ENCODE measurements around the gene FSTL5.

- TF ChIP-seq POLR2A (IDR thresholded peaks at IDR 0.05) (no peak), CTCF (IDR thresholded peaks at IDR 0.05) (no peak), POLR2AphosphoS5 (IDR thresholded peaks at IDR 0.05) (no peak)
These were observed 799.1 kb downstream of the FSTL5 start for GRCh38 chr4:161364681-161365080.

Measured in suprapubic skin (tissue), 4 donors.